OCI-LY3 (cell line): ENCODE measurements around the gene SYNDIG1.

Source experiments
- EZH2phosphoT487 ChIP-seq: fragments of 200-600 bp; shearing (Covaris generic); IDR thresholded peaks from 2 replicates; pipeline ENCODE4 v1.6.1; 2018; ENCODE audit warnings: antibody characterized with exemption, mixed run types, low read depth
- TF ChIP-seq, protein P1 (sequence below): fragments of 200-600, 300-600 bp; sonication (generic); IDR thresholded peaks from 2 replicates; pipeline ENCODE4 v1.5.1; 2014; ENCODE audit warnings: antibody characterized with exemption, low read length, low read depth

DNA sequence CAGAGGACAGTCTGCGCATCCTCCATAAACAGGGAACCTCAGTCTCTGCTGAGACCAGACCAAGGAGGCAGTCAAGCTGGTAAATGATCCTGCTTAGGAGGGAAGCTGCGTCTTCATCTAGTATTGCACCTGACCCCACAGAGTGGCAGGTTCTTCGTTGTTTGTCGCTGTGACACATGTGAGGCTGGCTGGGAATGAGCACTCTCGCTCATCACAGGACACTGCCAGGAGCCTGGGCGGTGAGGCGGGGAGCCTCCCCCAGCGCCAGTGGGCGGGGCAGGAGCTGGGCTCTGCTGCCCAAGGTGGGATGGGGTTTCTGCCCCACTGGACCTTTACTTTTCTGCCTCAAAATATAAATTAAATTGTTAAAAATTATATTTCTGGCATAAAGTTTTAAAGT lies 48.4 kb upstream of the SYNDIG1 start:
- TF ChIP-seq, protein P1, sequence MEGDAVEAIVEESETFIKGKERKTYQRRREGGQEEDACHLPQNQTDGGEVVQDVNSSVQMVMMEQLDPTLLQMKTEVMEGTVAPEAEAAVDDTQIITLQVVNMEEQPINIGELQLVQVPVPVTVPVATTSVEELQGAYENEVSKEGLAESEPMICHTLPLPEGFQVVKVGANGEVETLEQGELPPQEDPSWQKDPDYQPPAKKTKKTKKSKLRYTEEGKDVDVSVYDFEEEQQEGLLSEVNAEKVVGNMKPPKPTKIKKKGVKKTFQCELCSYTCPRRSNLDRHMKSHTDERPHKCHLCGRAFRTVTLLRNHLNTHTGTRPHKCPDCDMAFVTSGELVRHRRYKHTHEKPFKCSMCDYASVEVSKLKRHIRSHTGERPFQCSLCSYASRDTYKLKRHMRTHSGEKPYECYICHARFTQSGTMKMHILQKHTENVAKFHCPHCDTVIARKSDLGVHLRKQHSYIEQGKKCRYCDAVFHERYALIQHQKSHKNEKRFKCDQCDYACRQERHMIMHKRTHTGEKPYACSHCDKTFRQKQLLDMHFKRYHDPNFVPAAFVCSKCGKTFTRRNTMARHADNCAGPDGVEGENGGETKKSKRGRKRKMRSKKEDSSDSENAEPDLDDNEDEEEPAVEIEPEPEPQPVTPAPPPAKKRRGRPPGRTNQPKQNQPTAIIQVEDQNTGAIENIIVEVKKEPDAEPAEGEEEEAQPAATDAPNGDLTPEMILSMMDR, result no peak
- no peak for TF ChIP-seq EZH2phosphoT487
